Measurements from ENCODE around the gene PCNA.
A peak's percentile ranks its signal among the peaks of the same experiment; 100 is the strongest.

PCNA gene

GRCh38 chr20:5091902-5092301 is 27.9 kb downstream of the PCNA start:
- Histone ChIP-seq H3K36me3 (ENCODE audit: control insufficient read depth in 4 of 4, insufficient read depth in 4 of 4, low read length in 3 of 4) (peaks cover 7 to 15% (median 8%) of the 10 kb centered on the region in 4 experiments), H3K27ac (ENCODE audit: insufficient read depth in 1 of 2, low read depth in 1 of 2, low read length in 2 of 2, poor library complexity in 1 of 2, severe bottlenecking in 2 of 2) (no peak overlapping the region), H3K4me1 (ENCODE audit: control extremely low read depth in 1 of 4, control insufficient read depth in 4 of 4, insufficient read depth in 4 of 4, low read length in 3 of 4) (peaks cover 6 to 17% (median 11%) of the 10 kb centered on the region in 4 experiments), H3K9me3 (ENCODE audit: control extremely low read depth in 1 of 5, control insufficient read depth in 4 of 5, insufficient read depth in 2 of 5, low read depth in 1 of 5, low read length in 4 of 5) (no peaks in the 10 kb centered on the region), H3K4me3 (ENCODE audit: control insufficient read depth in 1 of 7, extremely low read depth in 1 of 7, insufficient read depth in 4 of 7, low read depth in 2 of 7, low read length in 6 of 7) (no peak overlapping the region), H3K27me3 (replicated peaks in 2 of 5; ENCODE audit: control insufficient read depth in 4 of 5, insufficient read depth in 5 of 5, low read length in 4 of 5) (no peaks in the 10 kb centered on the region)
- ChIA-PET POLR2A (no interaction called here), CTCF (interaction anchor here (0.9 to 2.4 kb wide), 5 partner anchors 9 to 96 kb away, joined by 3 to 12 read pairs (median 4); no protein-coding TSS in a partner anchor)
- WGBS (ENCODE audit: insufficient coverage) = 100% methylated on average over 2 of the region's 6 CpGs
- DNase-seq = no peak

- Histone ChIP-seq H3K4me1 (ENCODE audit: control extremely low read depth in 1 of 4, control insufficient read depth in 4 of 4, insufficient read depth in 4 of 4, low read length in 3 of 4) (peaks cover 9 to 25% (median 18%) of the 10 kb centered on the region in 4 experiments), H3K36me3 (ENCODE audit: control insufficient read depth in 4 of 4, insufficient read depth in 4 of 4, low read length in 3 of 4) (peaks cover 0 to 5% (median 0%) of the 10 kb centered on the region in 4 experiments), H3K4me3 (ENCODE audit: control insufficient read depth in 1 of 7, extremely low read depth in 1 of 7, insufficient read depth in 4 of 7, low read depth in 2 of 7, low read length in 6 of 7) (peak overlapping the region in 4 of 7 experiments; percentile 4 to 43 (median 21)), H3K27ac (ENCODE audit: insufficient read depth in 1 of 2, low read depth in 1 of 2, low read length in 2 of 2, poor library complexity in 1 of 2, severe bottlenecking in 2 of 2) (peak overlapping the region in 1 of 2 experiments; percentile 68), H3K27me3 (replicated peaks in 2 of 5; ENCODE audit: control insufficient read depth in 4 of 5, insufficient read depth in 5 of 5, low read length in 4 of 5) (no peaks in the 10 kb centered on the region), H3K9me3 (ENCODE audit: control extremely low read depth in 1 of 5, control insufficient read depth in 4 of 5, insufficient read depth in 2 of 5, low read depth in 1 of 5, low read length in 4 of 5) (no peaks in the 10 kb centered on the region)
- peak; percentile 39 to 87 (median 83) for DNase-seq
- ChIA-PET CTCF (interaction anchor here (1.7 to 2.4 kb wide), 2 partner anchors 10 to 56 kb away, joined by 5 to 12 read pairs; no protein-coding TSS in a partner anchor), POLR2A (no interaction called here)
- WGBS (ENCODE audit: insufficient coverage) = 0% methylated on average over 3 of the region's 4 CpGs
Measured at GRCh38 chr20:5090191-5090590, 29.6 kb downstream of the PCNA start.

- peaks cover 0 to 5% (median 0%) of the 10 kb centered on the region in 4 experiments for H3K36me3 ChIP-seq (ENCODE audit: control insufficient read depth in 4 of 4, insufficient read depth in 4 of 4, low read length in 3 of 4)
- no peaks in the 10 kb centered on the region for H3K9me3 ChIP-seq (ENCODE audit: control extremely low read depth in 1 of 5, control insufficient read depth in 4 of 5, insufficient read depth in 2 of 5, low read depth in 1 of 5, low read length in 4 of 5)
- no peak overlapping the region for H3K4me3 ChIP-seq (ENCODE audit: control insufficient read depth in 1 of 7, extremely low read depth in 1 of 7, insufficient read depth in 4 of 7, low read depth in 2 of 7, low read length in 6 of 7)
- DNase-seq = no peak
- CTCF ChIA-PET = interaction anchor here (1.0 to 1.7 kb wide), 4 partner anchors 9 to 32 kb away, joined by 3 to 4 read pairs (median 4); no protein-coding TSS in a partner anchor
- POLR2A ChIA-PET = no interaction called here
- no peaks in the 10 kb centered on the region for H3K27me3 ChIP-seq (replicated peaks in 2 of 5; ENCODE audit: control insufficient read depth in 4 of 5, insufficient read depth in 5 of 5, low read length in 4 of 5)
- 100% methylated on average over 2 of the region's 3 CpGs for WGBS (ENCODE audit: insufficient coverage)
- peaks cover 11 to 29% (median 21%) of the 10 kb centered on the region in 4 experiments for H3K4me1 ChIP-seq (ENCODE audit: control extremely low read depth in 1 of 4, control insufficient read depth in 4 of 4, insufficient read depth in 4 of 4, low read length in 3 of 4)
- no peak overlapping the region for H3K27ac ChIP-seq (ENCODE audit: insufficient read depth in 1 of 2, low read depth in 1 of 2, low read length in 2 of 2, poor library complexity in 1 of 2, severe bottlenecking in 2 of 2)
Measured at GRCh38 chr20:5088688-5089087, 31.1 kb downstream of the PCNA start.

GRCh38 chr20:5085380-5085779 is 34.4 kb downstream of the PCNA start:
- peak overlapping the region in 1 of 7 experiments; percentile 42 for H3K4me3 ChIP-seq (ENCODE audit: control insufficient read depth in 1 of 7, extremely low read depth in 1 of 7, insufficient read depth in 4 of 7, low read depth in 2 of 7, low read length in 6 of 7)
- ChIA-PET CTCF (interaction anchor here (0.6 to 1.0 kb wide), 4 partner anchors 11 to 16 kb away, joined by 3 to 4 read pairs (median 3); no protein-coding TSS in a partner anchor), POLR2A (interaction anchor here (0.8 kb wide), 1 partner anchor 24 kb away, joined by 4 read pairs; no protein-coding TSS in a partner anchor)
- H3K9me3 ChIP-seq (ENCODE audit: control extremely low read depth in 1 of 5, control insufficient read depth in 4 of 5, insufficient read depth in 2 of 5, low read depth in 1 of 5, low read length in 4 of 5) = no peaks in the 10 kb centered on the region
- no peaks in the 10 kb centered on the region for H3K27me3 ChIP-seq (replicated peaks in 2 of 5; ENCODE audit: control insufficient read depth in 4 of 5, insufficient read depth in 5 of 5, low read length in 4 of 5)
- DNase-seq = peak; percentile 42 to 76 (median 67)
- peaks cover 19 to 34% (median 27%) of the 10 kb centered on the region in 4 experiments for H3K4me1 ChIP-seq (ENCODE audit: control extremely low read depth in 1 of 4, control insufficient read depth in 4 of 4, insufficient read depth in 4 of 4, low read length in 3 of 4)
- H3K36me3 ChIP-seq (ENCODE audit: control insufficient read depth in 4 of 4, insufficient read depth in 4 of 4, low read length in 3 of 4) = no peaks in the 10 kb centered on the region
- no CpG with 5 or more reads among the region's 4 CpGs for WGBS (ENCODE audit: insufficient coverage)
- peak overlapping the region in 1 of 2 experiments; percentile 23 for H3K27ac ChIP-seq (ENCODE audit: insufficient read depth in 1 of 2, low read depth in 1 of 2, low read length in 2 of 2, poor library complexity in 1 of 2, severe bottlenecking in 2 of 2)

- 36% methylated on average over 10 of the region's 10 CpGs for WGBS (ENCODE audit: insufficient coverage)
- Histone ChIP-seq H3K4me3 (ENCODE audit: control insufficient read depth in 1 of 7, extremely low read depth in 1 of 7, insufficient read depth in 4 of 7, low read depth in 2 of 7, low read length in 6 of 7) (peak overlapping the region in 1 of 7 experiments; percentile 30), H3K27me3 (replicated peaks in 2 of 5; ENCODE audit: control insufficient read depth in 4 of 5, insufficient read depth in 5 of 5, low read length in 4 of 5) (no peaks in the 10 kb centered on the region), H3K27ac (ENCODE audit: insufficient read depth in 1 of 2, low read depth in 1 of 2, low read length in 2 of 2, poor library complexity in 1 of 2, severe bottlenecking in 2 of 2) (peak overlapping the region; percentile 66 to 85), H3K36me3 (ENCODE audit: control insufficient read depth in 4 of 4, insufficient read depth in 4 of 4, low read length in 3 of 4) (no peaks in the 10 kb centered on the region), H3K4me1 (ENCODE audit: control extremely low read depth in 1 of 4, control insufficient read depth in 4 of 4, insufficient read depth in 4 of 4, low read length in 3 of 4) (peaks cover 35 to 47% (median 40%) of the 10 kb centered on the region in 4 experiments), H3K9me3 (ENCODE audit: control extremely low read depth in 1 of 5, control insufficient read depth in 4 of 5, insufficient read depth in 2 of 5, low read depth in 1 of 5, low read length in 4 of 5) (no peaks in the 10 kb centered on the region)
- ChIA-PET CTCF (interaction anchor here (1.0 to 2.1 kb wide), 7 partner anchors 8 to 341 kb away, joined by 3 to 10 read pairs (median 5); no protein-coding TSS in a partner anchor), POLR2A (no interaction called here)
- peak; percentile 90 to 98 (median 97) for DNase-seq
Measured at GRCh38 chr20:5080384-5080877, 39.3 kb downstream of the PCNA start.

- no peaks in the 10 kb centered on the region for H3K36me3 ChIP-seq (ENCODE audit: control insufficient read depth in 4 of 4, insufficient read depth in 4 of 4, low read length in 3 of 4)
- no peaks in the 10 kb centered on the region for H3K27me3 ChIP-seq (replicated peaks in 2 of 5; ENCODE audit: control insufficient read depth in 4 of 5, insufficient read depth in 5 of 5, low read length in 4 of 5)
- peak overlapping the region in 6 of 7 experiments; percentile 42 to 71 (median 56) for H3K4me3 ChIP-seq (ENCODE audit: control insufficient read depth in 1 of 7, extremely low read depth in 1 of 7, insufficient read depth in 4 of 7, low read depth in 2 of 7, low read length in 6 of 7)
- H3K4me1 ChIP-seq (ENCODE audit: control extremely low read depth in 1 of 4, control insufficient read depth in 4 of 4, insufficient read depth in 4 of 4, low read length in 3 of 4) = peaks cover 33 to 54% (median 39%) of the 10 kb centered on the region in 4 experiments
- ChIA-PET POLR2A (no interaction called here), CTCF (interaction anchor here (1.3 kb wide), 1 partner anchor 23 kb away, joined by 5 read pairs; no protein-coding TSS in a partner anchor)
- no peaks in the 10 kb centered on the region for H3K9me3 ChIP-seq (ENCODE audit: control extremely low read depth in 1 of 5, control insufficient read depth in 4 of 5, insufficient read depth in 2 of 5, low read depth in 1 of 5, low read length in 4 of 5)
- whole genome bisulfite sequencing (ENCODE audit: insufficient coverage) = 4% methylated on average over 11 of the region's 11 CpGs
- peak overlapping the region; percentile 87 for H3K27ac ChIP-seq (ENCODE audit: insufficient read depth in 1 of 2, low read depth in 1 of 2, low read length in 2 of 2, poor library complexity in 1 of 2, severe bottlenecking in 2 of 2)
- peak; percentile 92 to 98 (median 97) for DNase-seq
Measured at GRCh38 chr20:5078399-5078958, 41.3 kb downstream of the PCNA start.

Data from common myeloid progenitor, CD34-positive (primary cell).